ENCODE data around the gene TIMM13. TPM values are rescaled to one million over a fixed set of nuclear protein-coding genes. Genes with fewer than 3 reads are reported as not detected.

TIMM13 gene
- total RNA-seq, 4 donors from 2014 or later, result 46.2 to 65.7 (median 53.8) TPM

DNA sequence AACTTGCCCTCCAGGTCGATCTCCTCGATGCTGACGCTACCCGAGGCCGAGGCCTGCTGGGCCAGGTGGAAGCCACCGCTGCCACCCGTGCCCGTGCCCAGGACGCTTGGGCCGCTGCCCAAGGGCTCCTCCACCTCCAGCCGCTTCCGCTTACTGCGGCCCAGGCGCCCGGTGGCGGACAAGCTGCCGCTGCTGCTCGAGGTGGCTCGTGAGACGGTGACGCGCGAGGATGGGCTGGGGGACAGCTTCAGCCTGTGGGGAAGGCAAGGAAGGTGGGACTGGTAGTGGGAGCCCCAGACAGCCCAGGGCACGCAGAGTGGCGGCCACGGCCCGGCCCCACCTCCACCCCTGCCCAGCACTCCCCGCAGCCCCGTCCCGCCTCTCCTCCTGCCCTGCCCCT lies 6.5 kb upstream of the TIMM13 start:
- no peaks in the 10 kb centered on the region for H3K9me3 ChIP-seq
- no peak for DNase-seq
- peaks cover 0 to 7% (median 0%) of the 10 kb centered on the region in 3 donors for H3K4me1 ChIP-seq
- intact Hi-C loops (cut with DNase I), result no loop called here
- TF ChIP-seq POLR2A (IDR thresholded peaks at IDR 0.05), result no peak
- TF ChIP-seq, protein P1, sequence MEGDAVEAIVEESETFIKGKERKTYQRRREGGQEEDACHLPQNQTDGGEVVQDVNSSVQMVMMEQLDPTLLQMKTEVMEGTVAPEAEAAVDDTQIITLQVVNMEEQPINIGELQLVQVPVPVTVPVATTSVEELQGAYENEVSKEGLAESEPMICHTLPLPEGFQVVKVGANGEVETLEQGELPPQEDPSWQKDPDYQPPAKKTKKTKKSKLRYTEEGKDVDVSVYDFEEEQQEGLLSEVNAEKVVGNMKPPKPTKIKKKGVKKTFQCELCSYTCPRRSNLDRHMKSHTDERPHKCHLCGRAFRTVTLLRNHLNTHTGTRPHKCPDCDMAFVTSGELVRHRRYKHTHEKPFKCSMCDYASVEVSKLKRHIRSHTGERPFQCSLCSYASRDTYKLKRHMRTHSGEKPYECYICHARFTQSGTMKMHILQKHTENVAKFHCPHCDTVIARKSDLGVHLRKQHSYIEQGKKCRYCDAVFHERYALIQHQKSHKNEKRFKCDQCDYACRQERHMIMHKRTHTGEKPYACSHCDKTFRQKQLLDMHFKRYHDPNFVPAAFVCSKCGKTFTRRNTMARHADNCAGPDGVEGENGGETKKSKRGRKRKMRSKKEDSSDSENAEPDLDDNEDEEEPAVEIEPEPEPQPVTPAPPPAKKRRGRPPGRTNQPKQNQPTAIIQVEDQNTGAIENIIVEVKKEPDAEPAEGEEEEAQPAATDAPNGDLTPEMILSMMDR (IDR thresholded peaks at IDR 0.05), result no peak
- H3K27ac ChIP-seq, result no peak overlapping the region
- peaks cover 15 to 88% (median 38%) of the 10 kb centered on the region in 3 donors for H3K36me3 ChIP-seq
- no peak overlapping the region for H3K4me3 ChIP-seq
- H3K27me3 ChIP-seq, result no peaks in the 10 kb centered on the region
- 88 to 92% methylated on average over 5 to 6 of the region's 30 CpGs for WGBS, 2 donors

DNA sequence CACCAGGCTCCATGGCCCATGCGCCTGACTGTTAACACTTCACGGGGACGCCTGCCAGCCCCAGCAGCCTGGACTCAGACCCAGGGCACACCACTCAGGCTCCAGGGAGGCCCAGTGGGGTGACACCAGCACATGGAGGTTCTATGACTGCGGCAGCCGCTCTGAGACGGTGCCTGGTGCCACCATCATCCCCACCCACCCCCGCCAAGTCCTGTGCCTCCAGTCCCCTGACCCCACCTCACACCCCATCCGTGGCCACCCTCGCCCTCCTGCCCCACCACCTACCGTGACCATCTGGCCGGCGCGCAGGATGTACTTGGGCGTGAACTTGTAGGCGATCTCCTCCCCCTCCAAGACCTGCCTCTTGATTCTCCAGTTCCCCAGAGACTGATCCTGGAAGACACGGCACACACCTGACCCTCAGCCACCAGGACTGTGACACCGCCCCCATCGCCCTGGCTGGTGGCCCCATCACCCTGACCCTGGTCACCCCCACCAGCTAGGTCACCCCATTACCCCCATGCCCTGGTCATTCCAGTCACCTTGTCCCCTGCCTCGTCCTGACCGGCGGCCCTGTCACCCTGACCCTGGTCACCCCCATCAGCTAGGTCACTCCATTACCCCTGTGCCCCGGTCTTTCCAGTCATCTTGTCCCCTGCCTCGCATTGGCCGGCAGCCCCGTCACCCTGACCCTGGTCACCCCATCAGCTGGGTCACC lies 4.9 kb upstream of the TIMM13 start:
- H3K36me3 ChIP-seq, result peaks cover 15 to 73% (median 29%) of the 10 kb centered on the region in 3 donors
- no peak overlapping the region for H3K27ac ChIP-seq
- no peak for DNase-seq
- intact Hi-C loops (cut with DNase I), result no loop called here
- H3K9me3 ChIP-seq, result no peaks in the 10 kb centered on the region
- peaks cover 0 to 17% (median 7%) of the 10 kb centered on the region in 3 donors for H3K4me1 ChIP-seq
- H3K27me3 ChIP-seq, result no peaks in the 10 kb centered on the region
- TF ChIP-seq, protein P1 (IDR thresholded peaks at IDR 0.05), result no peak
- no peak for TF ChIP-seq POLR2A (IDR thresholded peaks at IDR 0.05)
- 96 to 97% methylated on average over 7 to 17 of the region's 25 CpGs for WGBS, 2 donors
- H3K4me3 ChIP-seq, result no peak overlapping the region

DNA sequence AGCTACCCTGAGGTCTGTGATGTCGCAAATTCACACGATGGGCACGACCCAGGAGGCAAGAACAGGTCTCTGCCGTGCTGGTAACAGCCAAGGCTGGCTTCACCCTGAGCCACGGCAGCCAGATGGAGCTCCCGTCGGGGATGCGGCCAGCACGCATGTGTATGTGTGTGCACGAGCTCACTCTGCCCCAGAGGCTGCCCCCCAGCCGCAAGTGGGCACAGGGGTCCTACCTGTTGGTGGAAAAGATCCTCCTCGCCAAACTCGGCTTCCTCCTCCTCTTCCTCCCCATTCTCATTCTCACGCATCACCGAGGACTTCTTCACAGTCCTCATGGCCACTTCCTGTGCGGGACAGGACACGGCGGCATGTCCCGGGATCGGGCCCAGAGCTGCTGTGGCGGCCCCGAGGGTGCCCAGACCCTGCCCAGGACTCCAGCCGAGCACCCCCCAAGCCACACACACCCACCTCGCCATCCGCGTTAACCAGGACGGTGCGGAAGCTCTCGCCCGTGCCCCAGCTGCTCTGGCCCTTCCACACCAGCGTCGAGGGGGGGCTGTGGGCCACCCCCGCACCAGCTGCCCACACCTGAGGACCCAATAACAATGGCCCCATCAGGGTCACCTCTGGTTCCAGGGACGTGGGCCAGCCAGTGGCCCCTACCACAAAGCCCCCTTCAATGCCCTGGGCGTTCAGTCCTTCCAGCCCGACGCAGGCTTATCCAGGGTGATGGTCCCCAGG lies 4.1 kb upstream of the TIMM13 start:
- Histone ChIP-seq H3K4me1 (peaks cover 6 to 23% (median 11%) of the 10 kb centered on the region in 3 donors), H3K27me3 (no peaks in the 10 kb centered on the region), H3K4me3 (no peak overlapping the region), H3K36me3 (peaks cover 15 to 66% (median 23%) of the 10 kb centered on the region in 3 donors), H3K27ac (no peak overlapping the region), H3K9me3 (no peaks in the 10 kb centered on the region)
- 85 to 88% methylated on average over 5 to 13 of the region's 37 CpGs for WGBS, 2 donors
- DNase-seq, result no peak
- TF ChIP-seq, protein P1 (IDR thresholded peaks at IDR 0.05), result no peak
- no peak for TF ChIP-seq POLR2A (IDR thresholded peaks at IDR 0.05)
- intact Hi-C loops (cut with DNase I), result no loop called here

DNA sequence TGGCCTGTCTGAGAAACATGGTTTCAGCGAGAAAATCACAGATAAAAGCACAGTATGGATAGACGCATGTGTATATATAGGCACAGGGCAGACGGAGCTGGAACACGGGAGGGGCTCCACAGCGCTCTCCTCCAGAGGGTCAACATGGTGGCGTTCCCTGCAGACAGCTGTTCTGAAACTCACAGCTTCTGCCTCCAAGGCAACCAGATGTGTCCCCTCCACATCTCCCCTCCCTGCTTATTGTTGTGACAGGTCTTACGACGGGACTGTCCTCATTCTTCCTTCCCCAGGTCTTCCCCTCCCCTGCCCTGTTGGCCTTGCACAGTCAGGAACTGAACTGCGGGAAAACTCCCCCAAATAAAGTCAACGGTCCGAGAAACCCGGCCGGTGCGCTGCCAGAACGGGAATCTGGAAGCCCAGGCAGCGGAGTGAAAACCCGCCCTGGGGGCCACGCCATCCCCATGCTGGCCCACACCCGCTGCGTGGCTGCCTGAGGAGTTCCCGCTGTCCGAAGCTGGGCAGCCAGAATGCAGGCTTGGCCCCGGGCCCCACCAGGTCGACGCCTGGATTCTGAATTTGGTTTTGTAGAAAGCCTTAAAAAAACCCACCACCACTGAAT lies 2.6 kb upstream of the TIMM13 start:
- Histone ChIP-seq H3K36me3 (peaks cover 8 to 66% (median 23%) of the 10 kb centered on the region in 3 donors), H3K9me3 (no peaks in the 10 kb centered on the region), H3K4me3 (no peak overlapping the region), H3K27ac (no peak overlapping the region), H3K27me3 (no peaks in the 10 kb centered on the region), H3K4me1 (peaks cover 21 to 38% (median 23%) of the 10 kb centered on the region in 3 donors)
- DNase-seq, result no peak
- intact Hi-C loops (cut with DNase I), result no loop called here
- WGBS, 2 donors, result 77 to 90% methylated on average over 10 to 16 of the region's 25 CpGs
- TF ChIP-seq, protein P1 (IDR thresholded peaks at IDR 0.05), result no peak
- no peak for TF ChIP-seq POLR2A (IDR thresholded peaks at IDR 0.05)
